NCI-H187 treated with DMSO at 0.1 percent for 48 hours (cell line): ENCODE measurements around the gene QDPR.

Experiments used
- DNase-seq: peaks from one replicate; lab custom pipeline; 2025; lab: John Stamatoyannopoulos, UW

QDPR gene

GRCh38 chr4:17526695-17527477, 15.0 kb upstream of the QDPR start:
- no peak for DNase-seq

GRCh38 chr4:17523662-17524061, 11.8 kb upstream of the QDPR start:
- DNase-seq: no peak

GRCh38 chr4:17521595-17521994, 9.7 kb upstream of the QDPR start:
- no peak for DNase-seq

- no peak for DNase-seq
Observed at GRCh38 chr4:17517664-17518063, 5.8 kb upstream of the QDPR start.

- DNase-seq: no peak
Observed at GRCh38 chr4:17516980-17517379, 5.1 kb upstream of the QDPR start.

GRCh38 chr4:17515445-17516407, 3.8 kb upstream of the QDPR start:
- no peak for DNase-seq

GRCh38 chr4:17514865-17515264, 3.0 kb upstream of the QDPR start, which contains the start of gene CLRN2:
CLRN2 (plus strand) TSS chr4:17515165; CDS start chr4:17515267, 102 bp downstream.
- DNase-seq: no peak

GRCh38 chr4:17512973-17513665, 1.2 kb upstream of the QDPR start:
- no peak for DNase-seq

- DNase-seq: no peak
Observed at GRCh38 chr4:17511509-17511949, 361 bp downstream of the QDPR start.

- no peak for DNase-seq
Observed at GRCh38 chr4:17511051-17511450, 839 bp downstream of the QDPR start.

GRCh38 chr4:17510582-17510981, 1.3 kb downstream of the QDPR start:
- DNase-seq: no peak

- no peak for DNase-seq
Observed at GRCh38 chr4:17504081-17504480, 7.8 kb downstream of the QDPR start.

GRCh38 chr4:17502756-17503155, 9.1 kb downstream of the QDPR start:
- DNase-seq: no peak

- DNase-seq: no peak
Observed at GRCh38 chr4:17500574-17500973, 11.3 kb downstream of the QDPR start.

GRCh38 chr4:17497890-17498523, 13.9 kb downstream of the QDPR start:
- no peak for DNase-seq

- no peak for DNase-seq
Observed at GRCh38 chr4:17494258-17495190, 17.4 kb downstream of the QDPR start.

- no peak for DNase-seq
Observed at GRCh38 chr4:17493619-17494018, 18.3 kb downstream of the QDPR start.

- no peak for DNase-seq
Observed at GRCh38 chr4:17492876-17493275, 19.0 kb downstream of the QDPR start.

GRCh38 chr4:17492058-17492741, 19.7 kb downstream of the QDPR start:
- no peak for DNase-seq

GRCh38 chr4:17491196-17491595, 20.7 kb downstream of the QDPR start:
- DNase-seq: no peak
